ENCODE results near the gene SLC5A10.

Gene SLC5A10

GRCh38 chr17:18928628-18929125, 23.3 kb upstream of the SLC5A10 start:
- no peak overlapping the region for H3K27ac ChIP-seq
- TF ChIP-seq CTCF (IDR thresholded peaks at IDR 0.05), result no peak
- no peak for DNase-seq (ENCODE audit: low spot score)
- H3K4me3 ChIP-seq, result no peak overlapping the region

GRCh38 chr17:18932360-18933055, 19.5 kb upstream of the SLC5A10 start:
- Histone ChIP-seq H3K4me3 (no peak overlapping the region), H3K27ac (no peak overlapping the region)
- TF ChIP-seq CTCF (IDR thresholded peaks at IDR 0.05), result no peak
- no peak for DNase-seq (ENCODE audit: low spot score)

- no peak for TF ChIP-seq CTCF (IDR thresholded peaks at IDR 0.05)
- Histone ChIP-seq H3K27ac (no peak overlapping the region), H3K4me3 (no peak overlapping the region)
- no peak for DNase-seq (ENCODE audit: low spot score)
Measured at GRCh38 chr17:18933102-18934058, 18.6 kb upstream of the SLC5A10 start.

GRCh38 chr17:18937981-18938691, 13.8 kb upstream of the SLC5A10 start:
- Histone ChIP-seq H3K4me3 (no peak overlapping the region), H3K27ac (no peak overlapping the region)
- DNase-seq (ENCODE audit: low spot score), result no peak
- no peak for TF ChIP-seq CTCF (IDR thresholded peaks at IDR 0.05)

GRCh38 chr17:18938692-18939023, 13.3 kb upstream of the SLC5A10 start:
- no peak overlapping the region for H3K27ac ChIP-seq
- TF ChIP-seq CTCF (IDR thresholded peaks at IDR 0.05), result no peak

GRCh38 chr17:18944646-18945045, 7.3 kb upstream of the SLC5A10 start:
- TF ChIP-seq CTCF (IDR thresholded peaks at IDR 0.05), result no peak
- Histone ChIP-seq H3K4me3 (no peak overlapping the region), H3K27ac (no peak overlapping the region)
- no peak for DNase-seq (ENCODE audit: low spot score)

More at GRCh38 chr17:18938692-18939023, 13.3 kb upstream of the SLC5A10 start:
- no peak for DNase-seq (ENCODE audit: low spot score)
- no peak overlapping the region for H3K4me3 ChIP-seq
